Measurements from ENCODE around the gene CHGA.

The CHGA gene

DNA sequence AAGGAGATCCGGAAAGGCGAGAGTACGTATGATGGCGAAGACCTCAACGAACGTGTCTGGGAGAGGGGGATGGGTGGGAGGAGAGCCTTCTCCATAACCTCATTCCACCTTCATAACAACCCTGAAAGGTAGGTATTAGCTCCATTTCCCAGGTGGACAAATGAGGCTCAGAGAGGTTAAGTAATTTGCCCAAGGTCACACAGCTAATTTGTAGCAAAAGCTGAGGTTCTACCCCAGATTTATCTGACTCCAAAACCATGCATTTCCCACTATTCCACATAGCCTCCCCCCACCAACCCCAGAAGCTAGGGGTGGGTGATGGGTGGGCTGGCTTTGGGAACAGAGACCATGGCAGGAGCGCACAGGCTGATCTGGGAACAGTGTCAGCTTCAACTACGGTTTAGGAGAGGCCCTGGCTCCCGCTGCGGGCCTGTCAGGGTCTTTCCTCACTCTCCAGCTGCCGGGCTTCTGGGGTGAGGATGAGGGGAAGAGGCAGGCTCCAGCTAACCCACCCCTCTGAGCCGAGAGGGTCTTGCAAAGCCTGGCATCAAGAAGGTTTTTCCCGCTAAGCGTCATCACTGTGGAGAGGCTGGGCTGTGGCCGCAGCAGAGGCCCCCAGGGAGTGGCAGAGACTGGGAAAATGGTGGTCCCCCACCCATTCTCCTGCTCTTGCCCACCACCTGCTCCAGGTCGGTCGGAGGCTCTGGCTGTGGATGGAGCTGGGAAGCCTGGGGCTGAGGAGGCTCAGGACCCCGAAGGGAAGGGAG lies 8.9 kb downstream of the CHGA start:
- DNase-seq, result no peak

DNA sequence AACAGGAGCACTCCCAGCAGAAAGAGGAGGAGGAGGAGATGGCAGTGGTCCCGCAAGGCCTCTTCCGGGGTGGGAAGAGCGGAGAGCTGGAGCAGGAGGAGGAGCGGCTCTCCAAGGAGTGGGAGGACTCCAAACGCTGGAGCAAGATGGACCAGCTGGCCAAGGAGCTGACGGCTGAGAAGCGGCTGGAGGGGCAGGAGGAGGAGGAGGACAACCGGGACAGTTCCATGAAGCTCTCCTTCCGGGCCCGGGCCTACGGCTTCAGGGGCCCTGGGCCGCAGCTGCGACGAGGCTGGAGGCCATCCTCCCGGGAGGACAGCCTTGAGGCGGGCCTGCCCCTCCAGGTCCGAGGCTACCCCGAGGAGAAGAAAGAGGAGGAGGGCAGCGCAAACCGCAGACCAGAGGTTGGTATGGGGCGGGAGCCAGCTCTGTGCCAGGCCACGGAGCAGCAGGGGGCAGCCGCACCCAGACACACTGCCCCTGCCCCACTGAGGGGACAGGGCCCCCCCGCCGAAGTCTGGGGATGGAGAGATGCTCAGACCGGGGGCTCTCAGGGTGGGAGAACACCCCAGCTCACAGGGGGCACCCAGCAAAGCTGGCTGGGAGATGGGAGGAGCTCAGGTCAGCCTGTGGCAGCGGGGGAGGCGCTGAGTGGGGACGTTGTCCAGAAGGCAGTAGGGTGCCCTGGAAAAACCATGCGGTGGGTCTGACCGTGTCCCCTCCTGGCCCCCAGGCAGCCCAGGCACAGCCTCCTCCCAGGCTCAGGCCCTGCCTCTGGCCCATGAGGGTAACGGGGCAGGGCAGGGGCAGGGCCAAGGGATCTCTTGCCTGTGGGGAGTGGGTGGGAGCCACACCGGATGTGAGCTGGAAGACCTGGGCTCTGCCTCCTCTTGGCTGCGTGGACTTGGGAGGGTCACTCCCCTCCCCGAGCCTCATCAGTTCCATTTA lies 9.8 kb downstream of the CHGA start:
- DNase-seq, result no peak

- no peak for DNase-seq
Observed at GRCh38 chr14:92933481-92933880, 10.5 kb downstream of the CHGA start.

GRCh38 chr14:92934196-92935085 lies 11.5 kb downstream of the CHGA start:
- DNase-seq, result no peak

- DNase-seq, result no peak
Observed at GRCh38 chr14:92935446-92935845, 12.5 kb downstream of the CHGA start.

- DNase-seq, result no peak
Observed at GRCh38 chr14:92936085-92936484, 13.1 kb downstream of the CHGA start.

- peak; percentile 30 for DNase-seq
Observed at GRCh38 chr14:92937051-92937937, 14.3 kb downstream of the CHGA start.

GRCh38 chr14:92938235-92938875 lies 15.4 kb downstream of the CHGA start:
- peak; percentile 96 for DNase-seq

- no peak for DNase-seq
Observed at GRCh38 chr14:92938890-92939671, 16.1 kb downstream of the CHGA start.

DNA sequence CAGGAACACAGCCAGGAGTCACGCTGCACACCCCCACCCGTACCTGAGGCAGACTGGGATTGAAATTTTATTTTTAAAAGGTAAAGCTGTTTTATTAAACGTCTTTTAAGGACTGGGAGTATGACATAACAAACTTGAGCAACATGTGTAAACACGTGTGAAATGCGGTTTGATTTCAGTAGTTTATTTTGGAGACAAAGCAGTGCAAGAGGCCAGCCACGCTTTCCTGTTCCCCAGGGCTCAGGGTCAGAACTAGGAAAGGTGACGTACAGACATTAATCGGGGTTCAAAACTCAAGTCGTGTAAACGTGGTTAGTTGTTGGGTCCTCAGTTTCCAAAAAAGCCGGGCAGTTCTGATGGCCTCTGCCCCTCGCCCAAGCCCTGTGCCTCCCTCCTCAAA lies 16.7 kb downstream of the CHGA start:
- DNase-seq, result no peak

GRCh38 chr14:92940543-92940942 lies 17.6 kb downstream of the CHGA start:
- DNase-seq, result no peak

DNA sequence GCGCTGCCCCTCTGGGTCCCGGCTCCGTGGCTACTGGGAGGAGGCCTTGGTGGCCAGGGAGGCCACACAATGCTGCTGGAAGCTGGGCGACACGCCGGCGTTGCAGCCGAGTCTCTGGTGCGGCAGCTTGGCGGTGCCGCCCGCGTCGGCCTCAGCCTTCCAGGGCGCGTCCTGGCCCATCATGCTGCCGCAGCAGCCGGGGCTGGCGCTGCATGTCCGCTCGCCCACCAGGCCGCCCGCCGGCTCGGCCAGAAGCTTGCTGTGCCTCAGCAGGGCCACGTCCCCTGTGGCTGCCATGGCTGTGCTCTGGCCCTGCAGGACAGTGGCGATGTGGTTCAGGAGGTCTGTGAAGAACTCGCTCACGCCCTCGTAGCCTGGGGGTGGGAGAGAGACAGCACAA lies 18.6 kb downstream of the CHGA start:
- DNase-seq, result no peak

DNA sequence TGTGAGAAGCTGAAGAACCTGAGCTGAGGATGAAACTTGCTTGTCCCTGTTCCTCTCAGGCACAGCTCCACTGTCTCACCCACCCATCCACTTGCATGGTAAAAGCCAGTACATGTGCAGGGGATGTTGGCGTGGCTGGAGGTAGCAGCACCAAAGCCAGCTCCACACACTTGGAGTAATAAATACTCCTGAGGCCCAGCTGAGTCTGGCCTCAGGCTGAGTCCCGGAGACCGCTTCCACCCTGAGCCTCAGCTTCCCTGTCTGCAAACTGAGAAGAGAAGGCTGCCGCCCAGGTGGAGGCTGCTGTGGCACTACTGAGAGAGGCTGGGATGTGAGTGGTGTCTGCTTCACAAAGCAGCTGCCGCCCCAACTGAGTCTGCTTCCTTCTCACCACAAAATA lies 19.2 kb downstream of the CHGA start:
- DNase-seq, result no peak

DNA sequence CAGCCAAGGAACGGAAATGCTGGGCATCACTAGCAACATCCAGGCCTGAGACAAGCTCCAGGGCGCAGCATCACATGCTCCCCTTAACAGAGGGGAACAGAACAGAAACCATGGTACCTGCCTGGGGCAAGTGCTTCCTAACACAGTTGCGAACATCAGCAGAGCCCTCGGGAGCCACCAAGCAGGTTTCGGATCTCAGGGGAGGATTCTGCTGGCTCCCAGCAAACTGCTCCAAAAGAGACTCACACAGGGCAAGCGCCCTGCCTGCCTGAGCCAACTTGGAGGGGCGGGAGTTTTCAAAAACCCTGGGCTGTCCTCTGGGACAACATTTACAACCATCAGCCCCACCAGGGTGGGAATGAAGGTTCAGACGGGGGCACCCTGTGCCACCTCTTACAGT lies 19.6 kb downstream of the CHGA start:
- DNase-seq, result no peak

- DNase-seq, result no peak
Observed at GRCh38 chr14:92942976-92943710, 20.2 kb downstream of the CHGA start.

DNA sequence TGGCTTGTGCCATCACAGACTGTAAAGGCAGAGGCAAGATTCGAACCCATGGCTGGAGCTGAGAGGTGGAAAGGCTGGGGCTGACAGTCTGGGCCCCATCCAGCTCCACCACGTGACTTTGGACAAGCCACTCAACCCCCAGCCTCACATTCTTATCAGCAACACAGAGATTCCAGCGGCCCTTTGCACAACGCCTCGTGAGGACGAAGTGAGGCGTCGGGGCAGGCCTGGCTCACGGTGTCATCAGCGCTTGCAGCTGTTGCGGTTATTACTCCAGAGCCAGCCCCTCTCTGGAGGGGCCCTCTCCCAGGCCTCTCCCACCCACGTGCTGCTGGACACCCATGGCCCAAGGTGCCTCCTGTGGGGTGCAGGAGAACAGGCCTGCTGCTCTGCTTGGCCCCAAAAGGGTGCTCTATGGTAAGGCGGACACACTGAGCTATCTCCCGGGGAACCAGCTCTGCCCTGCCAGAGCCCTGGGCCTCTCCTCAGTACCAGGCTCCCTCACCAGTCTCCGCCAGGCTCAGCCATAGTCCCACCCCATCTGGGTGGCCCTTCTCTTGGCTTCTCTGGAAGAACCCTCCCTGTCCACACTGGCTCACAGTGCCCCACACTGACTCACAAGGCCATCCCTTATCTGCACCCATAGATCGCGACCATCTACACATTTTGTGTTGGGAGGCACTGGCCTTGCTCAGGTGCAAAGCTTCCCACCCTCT lies 21.1 kb downstream of the CHGA start:
- no peak for DNase-seq

- peak; percentile 62 for DNase-seq
Observed at GRCh38 chr14:92944976-92945375, 22.0 kb downstream of the CHGA start.

GRCh38 chr14:92945544-92945943 lies 22.6 kb downstream of the CHGA start:
- DNase-seq, result peak; percentile 88
